ENCODE data around the gene PTGES. TPM values are rescaled to one million over a fixed set of nuclear protein-coding genes. Genes with fewer than 3 reads are reported as not detected.
A peak's percentile ranks its signal among the peaks of the same experiment; 100 is the strongest.

PTGES gene
- total RNA-seq, 1 donor from 2014 or later = 2.5 TPM

DNA sequence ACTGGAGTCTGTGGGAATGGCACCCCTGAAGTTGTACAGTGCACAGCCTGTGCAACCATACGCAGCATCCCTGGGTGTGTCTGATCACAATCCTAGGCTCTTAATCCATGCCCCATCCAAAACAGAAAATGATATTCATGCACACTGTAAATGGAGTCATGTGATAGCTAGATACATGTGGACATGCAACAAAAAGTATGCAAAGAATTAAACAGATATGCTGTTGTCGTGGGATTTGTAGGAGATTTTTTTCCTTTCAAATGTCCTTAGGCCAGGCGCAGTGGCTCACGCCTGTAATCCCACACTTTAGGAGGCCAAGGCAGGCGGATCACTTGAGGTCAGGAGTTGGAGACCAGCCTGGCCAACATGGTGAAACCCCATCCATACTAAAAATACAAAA is 51.3 kb downstream of the PTGES start:
- no peaks in the 10 kb centered on the region for H3K36me3 ChIP-seq (ENCODE audit: insufficient read depth, low read length)
- peaks cover 53% of the 10 kb centered on the region for H3K27me3 Mint-ChIP-seq (ENCODE audit: low read depth, unreplicated experiment)
- H3K4me1 Mint-ChIP-seq (ENCODE audit: low read depth, unreplicated experiment) = peaks cover 4% of the 10 kb centered on the region
- H3K27ac ChIP-seq (ENCODE audit: low read depth, low read length) = no peak overlapping the region
- FAIRE-seq (no peak), DNase-seq (ENCODE audit: low read depth) (no peak)
- no peak overlapping the region for H2AFZ ChIP-seq (ENCODE audit: low read depth, low read length)
- H3K4me1 ChIP-seq (ENCODE audit: insufficient read depth, low read length) = peaks cover 11% of the 10 kb centered on the region
- H3K4me3 ChIP-seq (ENCODE audit: insufficient read depth, low read depth, low read length) = no peak overlapping the region
- TF ChIP-seq EZH2 (IDR thresholded peaks at IDR 0.05; ENCODE audit: insufficient read depth, low read length) = no peak
- TF ChIP-seq, protein P1, sequence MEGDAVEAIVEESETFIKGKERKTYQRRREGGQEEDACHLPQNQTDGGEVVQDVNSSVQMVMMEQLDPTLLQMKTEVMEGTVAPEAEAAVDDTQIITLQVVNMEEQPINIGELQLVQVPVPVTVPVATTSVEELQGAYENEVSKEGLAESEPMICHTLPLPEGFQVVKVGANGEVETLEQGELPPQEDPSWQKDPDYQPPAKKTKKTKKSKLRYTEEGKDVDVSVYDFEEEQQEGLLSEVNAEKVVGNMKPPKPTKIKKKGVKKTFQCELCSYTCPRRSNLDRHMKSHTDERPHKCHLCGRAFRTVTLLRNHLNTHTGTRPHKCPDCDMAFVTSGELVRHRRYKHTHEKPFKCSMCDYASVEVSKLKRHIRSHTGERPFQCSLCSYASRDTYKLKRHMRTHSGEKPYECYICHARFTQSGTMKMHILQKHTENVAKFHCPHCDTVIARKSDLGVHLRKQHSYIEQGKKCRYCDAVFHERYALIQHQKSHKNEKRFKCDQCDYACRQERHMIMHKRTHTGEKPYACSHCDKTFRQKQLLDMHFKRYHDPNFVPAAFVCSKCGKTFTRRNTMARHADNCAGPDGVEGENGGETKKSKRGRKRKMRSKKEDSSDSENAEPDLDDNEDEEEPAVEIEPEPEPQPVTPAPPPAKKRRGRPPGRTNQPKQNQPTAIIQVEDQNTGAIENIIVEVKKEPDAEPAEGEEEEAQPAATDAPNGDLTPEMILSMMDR (IDR thresholded peaks at IDR 0.05; ENCODE audit: insufficient read depth, low read depth, low read length) = no peak
- no peaks in the 10 kb centered on the region for H3K36me3 Mint-ChIP-seq (ENCODE audit: low read depth, unreplicated experiment)
- H3K4me2 ChIP-seq (ENCODE audit: low read length) = no peak overlapping the region
- H3K79me2 ChIP-seq (ENCODE audit: insufficient read depth, low read length) = no peaks in the 10 kb centered on the region
- no peak overlapping the region for H3K4me3 Mint-ChIP-seq (ENCODE audit: unreplicated experiment)
- H3K27me3 ChIP-seq (ENCODE audit: insufficient read depth, low read length) = peaks cover 12% of the 10 kb centered on the region
- no peaks in the 10 kb centered on the region for H3K9me3 Mint-ChIP-seq (ENCODE audit: unreplicated experiment)
- no peaks in the 10 kb centered on the region for H4K20me1 ChIP-seq (ENCODE audit: insufficient read depth, low read length)
- H3K9ac ChIP-seq (ENCODE audit: low read length) = no peak overlapping the region
- H3K27ac Mint-ChIP-seq (ENCODE audit: unreplicated experiment) = no peak overlapping the region
- H3K9me3 ChIP-seq (ENCODE audit: insufficient read depth, low read depth, low read length) = no peaks in the 10 kb centered on the region

DNA sequence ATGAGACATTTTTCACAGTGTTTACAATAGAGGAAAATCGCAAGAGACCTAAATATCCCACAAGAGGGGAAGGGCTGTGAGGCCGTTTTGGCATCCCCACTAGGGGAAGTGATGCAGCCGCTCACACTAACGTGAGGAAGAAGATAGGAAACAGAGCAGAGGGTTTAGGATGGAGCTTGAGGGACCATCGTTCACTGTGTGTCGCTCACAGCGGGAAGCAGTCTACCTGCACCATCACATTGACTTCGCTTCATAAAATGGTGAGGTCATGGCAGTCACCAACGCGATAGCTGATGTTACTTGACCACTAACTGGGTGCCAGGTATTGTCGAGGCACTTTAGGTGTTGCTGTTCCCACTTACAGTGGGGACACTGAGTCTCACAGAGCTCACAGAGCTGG is 51.8 kb downstream of the PTGES start:
- Histone ChIP-seq H3K4me2 (ENCODE audit: low read length) (no peak overlapping the region), H3K79me2 (ENCODE audit: insufficient read depth, low read length) (no peaks in the 10 kb centered on the region), H3K4me1 (ENCODE audit: insufficient read depth, low read length) (peaks cover 11% of the 10 kb centered on the region), H3K36me3 (ENCODE audit: insufficient read depth, low read length) (no peaks in the 10 kb centered on the region), H4K20me1 (ENCODE audit: insufficient read depth, low read length) (no peaks in the 10 kb centered on the region), H3K4me3 (ENCODE audit: insufficient read depth, low read depth, low read length) (no peak overlapping the region), H3K9me3 (ENCODE audit: insufficient read depth, low read depth, low read length) (no peaks in the 10 kb centered on the region), H3K27me3 (ENCODE audit: insufficient read depth, low read length) (peaks cover 14% of the 10 kb centered on the region), H3K27ac (ENCODE audit: low read depth, low read length) (no peak overlapping the region), H2AFZ (ENCODE audit: low read depth, low read length) (no peak overlapping the region), H3K9ac (ENCODE audit: low read length) (no peak overlapping the region)
- Mint-ChIP-seq H3K27me3 (ENCODE audit: low read depth, unreplicated experiment) (peaks cover 55% of the 10 kb centered on the region), H3K36me3 (ENCODE audit: low read depth, unreplicated experiment) (no peaks in the 10 kb centered on the region), H3K9me3 (ENCODE audit: unreplicated experiment) (no peaks in the 10 kb centered on the region), H3K4me1 (ENCODE audit: low read depth, unreplicated experiment) (peaks cover 4% of the 10 kb centered on the region), H3K4me3 (ENCODE audit: unreplicated experiment) (no peak overlapping the region), H3K27ac (ENCODE audit: unreplicated experiment) (no peak overlapping the region)
- FAIRE-seq = no peak
- TF ChIP-seq, protein P1 (IDR thresholded peaks at IDR 0.05; ENCODE audit: insufficient read depth, low read depth, low read length) = no peak
- TF ChIP-seq EZH2 (IDR thresholded peaks at IDR 0.05; ENCODE audit: insufficient read depth, low read length) = no peak
- DNase-seq (ENCODE audit: low read depth) = no peak

DNA sequence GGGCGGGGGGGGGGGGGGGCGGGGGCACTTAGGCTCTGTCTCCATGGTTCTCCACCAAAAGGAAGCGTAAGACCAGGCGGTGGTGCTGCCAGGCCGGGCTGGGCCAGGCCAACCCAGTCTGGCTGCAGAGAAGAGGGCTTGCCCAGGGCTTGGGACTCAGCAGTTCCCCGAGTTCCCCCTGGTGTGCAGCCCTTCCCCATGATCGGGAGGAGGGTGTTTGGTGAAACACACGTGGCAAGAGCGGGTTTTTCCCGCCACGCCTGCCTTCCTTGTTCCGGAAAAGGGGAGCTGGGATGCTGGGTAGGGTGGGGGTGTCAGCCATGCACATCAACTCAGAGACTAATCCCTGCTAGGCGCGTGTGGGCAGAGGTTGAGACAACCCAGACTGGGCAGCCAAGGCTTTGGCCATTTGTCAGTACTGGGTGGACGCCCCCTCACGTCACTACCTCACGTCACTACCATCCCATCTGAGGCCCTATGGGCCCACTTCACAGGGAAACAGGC is 54.5 kb downstream of the PTGES start:
- Histone ChIP-seq H4K20me1 (ENCODE audit: insufficient read depth, low read length) (no peaks in the 10 kb centered on the region), H3K27me3 (ENCODE audit: insufficient read depth, low read length) (peaks cover 10% of the 10 kb centered on the region), H3K4me1 (ENCODE audit: insufficient read depth, low read length) (peaks cover 11% of the 10 kb centered on the region), H3K9ac (ENCODE audit: low read length) (no peak overlapping the region), H3K36me3 (ENCODE audit: insufficient read depth, low read length) (no peaks in the 10 kb centered on the region), H2AFZ (ENCODE audit: low read depth, low read length) (no peak overlapping the region), H3K4me3 (ENCODE audit: insufficient read depth, low read depth, low read length) (no peak overlapping the region), H3K79me2 (ENCODE audit: insufficient read depth, low read length) (no peaks in the 10 kb centered on the region), H3K4me2 (ENCODE audit: low read length) (no peak overlapping the region), H3K27ac (ENCODE audit: low read depth, low read length) (no peak overlapping the region), H3K9me3 (ENCODE audit: insufficient read depth, low read depth, low read length) (no peaks in the 10 kb centered on the region)
- H3K27me3 Mint-ChIP-seq (ENCODE audit: low read depth, unreplicated experiment) = peaks cover 56% of the 10 kb centered on the region
- FAIRE-seq (no peak), DNase-seq (ENCODE audit: low read depth) (peak; percentile 12)
- H3K4me1 Mint-ChIP-seq (ENCODE audit: low read depth, unreplicated experiment) = peaks cover 4% of the 10 kb centered on the region
- H3K36me3 Mint-ChIP-seq (ENCODE audit: low read depth, unreplicated experiment) = no peaks in the 10 kb centered on the region
- H3K27ac Mint-ChIP-seq (ENCODE audit: unreplicated experiment) = no peak overlapping the region
- H3K4me3 Mint-ChIP-seq (ENCODE audit: unreplicated experiment) = no peak overlapping the region
- no peaks in the 10 kb centered on the region for H3K9me3 Mint-ChIP-seq (ENCODE audit: unreplicated experiment)
- TF ChIP-seq EZH2 (IDR thresholded peaks at IDR 0.05; ENCODE audit: insufficient read depth, low read length) = no peak
- TF ChIP-seq, protein P1 (IDR thresholded peaks at IDR 0.05; ENCODE audit: insufficient read depth, low read depth, low read length) = no peak
